Gastroesophageal sphincter (tissue), 4 donors: Measurements from ENCODE around the gene PGAM4. TPM values are rescaled to one million over a fixed set of nuclear protein-coding genes. Genes with fewer than 3 reads are reported as not detected.

Experiments
- ATAC-seq: fragments of 150-250 bp; one replicate; pipeline ENCODE4 v1.9.1; 2016; ENCODE audit warnings: mild to moderate bottlenecking, moderate library complexity
- H3K27ac ChIP-seq, 4 donors: fragments of 200-600 bp; sonication (generic) in 3 of 4; 1 replicate in 3 of 4; 2 replicates in 1 of 4; pipeline ENCODE4 v1.5.1; 2016 to 2019
- H3K27me3 ChIP-seq: fragments of 200-600 bp; sonication (generic); one replicate; pipeline ENCODE4 v1.5.1; 2019
- H3K36me3 ChIP-seq, 2 donors: fragments of 200-600 bp; sonication (generic); one replicate each; pipeline ENCODE4 v1.5.1; 2019; ENCODE audit warnings: control low read depth in 1 of 2
- H3K4me1 ChIP-seq, 3 donors: fragments of 200-600 bp; sonication (generic); 1 replicate in 2 of 3; 2 replicates in 1 of 3; pipeline ENCODE4 v1.5.1; 2016 to 2019; ENCODE audit warnings: control low read depth in 2 of 3
- H3K4me3 ChIP-seq, 2 donors: fragments of 200-600 bp; sonication (generic); one replicate each; pipeline ENCODE4 v1.5.1; 2019; ENCODE audit warnings: mild to moderate bottlenecking in 1 of 2, moderate library complexity in 1 of 2
- H3K9me3 ChIP-seq, 3 donors: fragments of 200-600 bp; sonication (generic); one replicate each; pipeline ENCODE4 v1.5.1; 2017 to 2019; ENCODE audit warnings: control low read depth in 2 of 3
- CTCF ChIP-seq, 4 experiments: fragments of 200-600 bp in 2 of 4; fragments of 450-650 bp in 2 of 4; sonication (generic) in 1 of 4; IDR thresholded peaks; one replicate each; pipeline ENCODE4 v1.5.1; 2017 to 2019; ENCODE audit warnings: antibody characterized with exemption in 4 of 4, mild to moderate bottlenecking in 2 of 4, moderate library complexity in 2 of 4
- EP300 ChIP-seq: sonication (generic); formaldehyde crosslinking; IDR thresholded peaks from one replicate; pipeline ENCODE4 v1.6.1; 2017; ENCODE audit warnings: antibody characterized with exemption, mild to moderate bottlenecking
- POLR2A ChIP-seq, 2 donors: fragments of 450-650 bp; IDR thresholded peaks; one replicate each; pipeline ENCODE4 v1.6.1; 2017; ENCODE audit warnings: antibody characterized with exemption in 2 of 2, mild to moderate bottlenecking in 2 of 2, moderate library complexity in 1 of 2
- POLR2AphosphoS5 ChIP-seq: sonication (generic); formaldehyde crosslinking; IDR thresholded peaks from one replicate; pipeline ENCODE4 v1.6.1; 2017; ENCODE audit warnings: antibody characterized with exemption
- WGBS, 2 donors: methylation state at CpG; one replicate each; pipeline ENCODE4 v1.1.5; 2018; ENCODE audit warnings: low coverage in 1 of 2; 5-methylcytosine and 5-hydroxymethylcytosine counted together
- total RNA-seq, 4 donors: library from RNA; depleted of rRNA; stranded (reverse); fragments of >200 nt; gene quantifications; one replicate each; pipeline ENCODE4 v1.1.0, GENCODE V29; 2016

The PGAM4 gene
- total RNA-seq, 4 donors from 2014 or later = not detected

- no peak overlapping the region for H3K4me3 ChIP-seq
- no peak for TF ChIP-seq CTCF (IDR thresholded peaks at IDR 0.05)
- H3K9me3 ChIP-seq = no peaks in the 10 kb centered on the region
- no peaks in the 10 kb centered on the region for H3K36me3 ChIP-seq
- 100% methylated on average over 1 of the region's 2 CpGs; no CpG with 5 or more reads in 1 of the 2 donors for WGBS, 2 donors
- H3K27ac ChIP-seq = no peak overlapping the region
- no peaks in the 10 kb centered on the region for H3K4me1 ChIP-seq
- no peaks in the 10 kb centered on the region for H3K27me3 ChIP-seq
- ATAC-seq = no peak
Observed at GRCh38 chrX:77975755-77976154, 6.3 kb upstream of the PGAM4 start.

- 33 to 71% methylated on average over 1 of the region's 1 CpG for WGBS, 2 donors
- TF ChIP-seq POLR2AphosphoS5 (no peak), POLR2A (IDR thresholded peaks at IDR 0.05) (no peak), CTCF (IDR thresholded peaks at IDR 0.05) (no peak), EP300 (no peak)
- no peak for ATAC-seq
Observed at GRCh38 chrX:77967631-77968030, 1.8 kb downstream of the PGAM4 start.

GRCh38 chrX:77966361-77966760 is 3.1 kb downstream of the PGAM4 start:
- no peaks in the 10 kb centered on the region for H3K4me1 ChIP-seq
- no peaks in the 10 kb centered on the region for H3K36me3 ChIP-seq
- TF ChIP-seq POLR2AphosphoS5 (no peak), CTCF (IDR thresholded peaks at IDR 0.05) (no peak), EP300 (no peak), POLR2A (IDR thresholded peaks at IDR 0.05) (no peak)
- H3K4me3 ChIP-seq = no peak overlapping the region
- no peaks in the 10 kb centered on the region for H3K9me3 ChIP-seq
- no peaks in the 10 kb centered on the region for H3K27me3 ChIP-seq
- no peak for ATAC-seq
- 76 to 91% methylated on average over 2 to 3 of the region's 3 CpGs for WGBS, 2 donors
- H3K27ac ChIP-seq = no peak overlapping the region

More at GRCh38 chrX:77967631-77968030, 1.8 kb downstream of the PGAM4 start:
- H3K9me3 ChIP-seq = no peaks in the 10 kb centered on the region
- no peaks in the 10 kb centered on the region for H3K27me3 ChIP-seq
- H3K36me3 ChIP-seq = no peaks in the 10 kb centered on the region
- no peaks in the 10 kb centered on the region for H3K4me1 ChIP-seq
- no peak overlapping the region for H3K27ac ChIP-seq
- H3K4me3 ChIP-seq = no peak overlapping the region

- no peaks in the 10 kb centered on the region for H3K4me1 ChIP-seq
- H3K36me3 ChIP-seq = no peaks in the 10 kb centered on the region
- no peak for ATAC-seq
- no peaks in the 10 kb centered on the region for H3K9me3 ChIP-seq
- no peak overlapping the region for H3K27ac ChIP-seq
- TF ChIP-seq CTCF (IDR thresholded peaks at IDR 0.05) (no peak), POLR2AphosphoS5 (no peak), POLR2A (IDR thresholded peaks at IDR 0.05) (no peak), EP300 (no peak)
- H3K27me3 ChIP-seq = no peaks in the 10 kb centered on the region
- H3K4me3 ChIP-seq = no peak overlapping the region
- 69 to 88% methylated on average over 4 to 8 of the region's 13 CpGs for whole genome bisulfite sequencing, 2 donors
Observed at GRCh38 chrX:77962068-77962902, 7.2 kb downstream of the PGAM4 start.

- Histone ChIP-seq H3K27ac (no peak overlapping the region), H3K27me3 (no peaks in the 10 kb centered on the region), H3K4me1 (no peaks in the 10 kb centered on the region), H3K36me3 (no peaks in the 10 kb centered on the region), H3K4me3 (no peak overlapping the region), H3K9me3 (no peaks in the 10 kb centered on the region)
- 75 to 100% methylated on average over 2 of the region's 2 CpGs for WGBS, 2 donors
- ATAC-seq = no peak
- TF ChIP-seq POLR2AphosphoS5 (no peak), POLR2A (IDR thresholded peaks at IDR 0.05) (no peak), EP300 (no peak), CTCF (IDR thresholded peaks at IDR 0.05) (no peak)
Observed at GRCh38 chrX:77961063-77961462, 8.4 kb downstream of the PGAM4 start.
